Measurements from ENCODE around the gene PLEKHA6. TPM values are rescaled to one million over a fixed set of nuclear protein-coding genes. Genes with fewer than 3 reads are reported as not detected.

Gene PLEKHA6
- total RNA-seq, 2 donors from 2014 or later = 18.1 to 25.7 TPM

DNA sequence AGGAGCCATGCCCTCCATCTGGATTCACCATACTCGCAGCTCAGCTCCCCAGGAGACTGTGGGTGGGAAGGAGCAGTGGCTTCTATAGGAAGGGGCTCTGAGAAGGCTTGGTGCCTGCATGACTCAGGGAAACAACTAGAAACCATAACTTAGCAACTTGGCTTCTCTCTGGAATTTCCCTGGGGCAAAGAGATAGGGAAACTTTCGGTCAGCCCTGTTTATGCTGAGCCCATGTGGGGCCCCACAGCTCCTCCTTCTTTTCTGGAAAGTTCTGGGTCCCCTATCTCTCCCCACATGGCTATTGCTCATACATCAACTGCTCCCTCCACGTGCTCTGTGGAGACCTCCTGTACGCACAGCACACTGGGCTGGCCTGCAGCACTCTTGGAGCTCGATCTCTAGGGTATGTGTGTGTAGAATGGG is 39.3 kb downstream of the PLEKHA6 start:
- peaks cover 0 to 17% of the 10 kb centered on the region in 2 donors for H3K4me1 ChIP-seq
- no peak overlapping the region for H3K27ac ChIP-seq
- H3K4me3 ChIP-seq = no peak overlapping the region
- DNase-seq (ENCODE audit: low spot score) = no peak
- H3K9me3 ChIP-seq = no peaks in the 10 kb centered on the region
- no peaks in the 10 kb centered on the region for H3K27me3 ChIP-seq
- TF ChIP-seq, protein P1, sequence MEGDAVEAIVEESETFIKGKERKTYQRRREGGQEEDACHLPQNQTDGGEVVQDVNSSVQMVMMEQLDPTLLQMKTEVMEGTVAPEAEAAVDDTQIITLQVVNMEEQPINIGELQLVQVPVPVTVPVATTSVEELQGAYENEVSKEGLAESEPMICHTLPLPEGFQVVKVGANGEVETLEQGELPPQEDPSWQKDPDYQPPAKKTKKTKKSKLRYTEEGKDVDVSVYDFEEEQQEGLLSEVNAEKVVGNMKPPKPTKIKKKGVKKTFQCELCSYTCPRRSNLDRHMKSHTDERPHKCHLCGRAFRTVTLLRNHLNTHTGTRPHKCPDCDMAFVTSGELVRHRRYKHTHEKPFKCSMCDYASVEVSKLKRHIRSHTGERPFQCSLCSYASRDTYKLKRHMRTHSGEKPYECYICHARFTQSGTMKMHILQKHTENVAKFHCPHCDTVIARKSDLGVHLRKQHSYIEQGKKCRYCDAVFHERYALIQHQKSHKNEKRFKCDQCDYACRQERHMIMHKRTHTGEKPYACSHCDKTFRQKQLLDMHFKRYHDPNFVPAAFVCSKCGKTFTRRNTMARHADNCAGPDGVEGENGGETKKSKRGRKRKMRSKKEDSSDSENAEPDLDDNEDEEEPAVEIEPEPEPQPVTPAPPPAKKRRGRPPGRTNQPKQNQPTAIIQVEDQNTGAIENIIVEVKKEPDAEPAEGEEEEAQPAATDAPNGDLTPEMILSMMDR (IDR thresholded peaks at IDR 0.05) = no peak
- H3K36me3 ChIP-seq = no peaks in the 10 kb centered on the region

DNA sequence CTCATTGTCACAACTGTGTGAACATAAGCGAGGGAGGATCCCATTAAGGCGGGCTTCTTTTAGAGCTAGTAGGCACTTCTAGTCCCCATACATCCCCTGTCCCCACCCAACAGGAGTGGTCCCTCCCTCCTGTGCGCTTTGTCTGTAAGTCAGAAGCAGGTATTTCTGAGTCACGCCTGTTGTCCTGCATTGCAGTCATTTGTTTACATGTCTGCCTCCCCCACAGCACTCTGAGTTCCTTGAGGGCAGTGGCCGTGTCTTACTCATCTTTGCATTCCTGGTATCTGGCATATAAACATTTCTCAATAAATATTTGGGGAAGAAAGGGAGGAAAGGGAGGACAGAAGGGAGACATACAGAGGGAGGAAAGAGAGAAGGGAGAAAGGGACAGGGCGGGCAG is 40.3 kb downstream of the PLEKHA6 start:
- Histone ChIP-seq H3K4me1 (peaks cover 0 to 23% of the 10 kb centered on the region in 2 donors), H3K4me3 (no peak overlapping the region), H3K27ac (no peak overlapping the region), H3K9me3 (no peaks in the 10 kb centered on the region), H3K36me3 (no peaks in the 10 kb centered on the region), H3K27me3 (no peaks in the 10 kb centered on the region)
- TF ChIP-seq, protein P1 (IDR thresholded peaks at IDR 0.05) = no peak
- DNase-seq (ENCODE audit: low spot score) = no peak

DNA sequence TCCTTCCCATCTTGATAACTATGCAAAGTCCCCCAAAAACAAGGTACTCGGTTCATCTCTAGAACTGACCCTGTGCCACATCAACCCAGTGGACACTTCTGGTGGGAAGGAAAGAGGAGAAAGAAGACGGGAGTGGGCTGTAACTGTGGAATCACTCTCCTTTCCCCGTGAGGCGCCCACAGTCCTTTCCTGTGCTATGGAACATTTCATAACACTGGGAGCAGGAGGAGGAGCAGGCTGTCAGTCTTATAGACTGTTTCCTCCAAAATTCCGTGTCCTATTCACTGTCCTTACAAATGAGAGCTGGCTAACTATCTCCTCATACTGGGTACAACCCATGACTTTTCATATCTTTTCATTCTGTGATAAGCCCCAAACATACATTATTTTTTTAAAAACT is 40.7 kb downstream of the PLEKHA6 start:
- Histone ChIP-seq H3K27me3 (no peaks in the 10 kb centered on the region), H3K4me3 (no peak overlapping the region), H3K36me3 (no peaks in the 10 kb centered on the region), H3K9me3 (no peaks in the 10 kb centered on the region), H3K4me1 (peaks cover 0 to 27% of the 10 kb centered on the region in 2 donors), H3K27ac (no peak overlapping the region)
- no peak for DNase-seq (ENCODE audit: low spot score)
- TF ChIP-seq, protein P1 (IDR thresholded peaks at IDR 0.05) = no peak

DNA sequence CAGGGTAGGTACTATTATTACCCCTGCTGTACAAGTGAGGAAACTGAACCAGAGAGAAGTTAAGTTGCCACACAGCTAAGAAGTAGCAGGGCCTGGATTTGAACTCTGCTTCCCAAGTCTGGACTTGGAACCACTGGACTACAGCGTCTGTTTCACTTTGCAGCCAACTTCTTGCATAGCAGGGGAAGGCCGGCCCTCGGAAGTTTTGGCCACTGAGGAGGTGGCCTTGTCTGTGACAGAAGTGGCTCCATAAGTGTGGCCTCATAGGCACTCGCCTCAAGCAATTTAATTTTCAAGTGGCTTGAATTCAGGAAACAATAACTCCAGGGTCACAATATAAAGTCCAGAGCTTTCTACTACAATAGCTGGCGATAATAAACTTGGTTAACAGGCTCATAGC is 41.4 kb downstream of the PLEKHA6 start:
- Histone ChIP-seq H3K36me3 (no peaks in the 10 kb centered on the region), H3K4me3 (no peak overlapping the region), H3K4me1 (peaks cover 0 to 34% of the 10 kb centered on the region in 2 donors), H3K9me3 (no peaks in the 10 kb centered on the region), H3K27me3 (no peaks in the 10 kb centered on the region), H3K27ac (no peak overlapping the region)
- DNase-seq (ENCODE audit: low spot score) = no peak
- TF ChIP-seq, protein P1 (IDR thresholded peaks at IDR 0.05) = no peak

DNA sequence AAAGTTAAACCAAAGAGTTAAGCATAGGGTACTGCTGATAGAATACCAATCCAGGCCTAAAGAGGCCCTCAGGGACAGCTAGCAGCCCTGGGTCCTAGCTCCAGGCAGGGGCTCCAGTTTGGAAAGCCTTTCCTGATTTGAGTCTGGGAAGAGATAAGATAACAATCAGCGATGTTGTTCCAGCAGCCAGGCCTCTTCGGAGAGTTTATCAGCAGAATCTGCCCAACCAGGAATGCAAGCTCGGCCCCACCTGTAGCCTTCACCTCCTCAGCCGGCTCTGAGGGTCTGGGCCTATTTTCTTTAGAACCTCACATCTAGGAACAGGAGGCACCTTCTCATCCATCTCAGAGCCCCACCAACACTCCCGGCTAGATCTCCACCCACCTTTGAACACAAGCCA is 42.6 kb downstream of the PLEKHA6 start:
- Histone ChIP-seq H3K27me3 (no peaks in the 10 kb centered on the region), H3K36me3 (no peaks in the 10 kb centered on the region), H3K27ac (no peak overlapping the region), H3K4me1 (peaks cover 0 to 38% of the 10 kb centered on the region in 2 donors), H3K4me3 (no peak overlapping the region), H3K9me3 (no peaks in the 10 kb centered on the region)
- TF ChIP-seq, protein P1 (IDR thresholded peaks at IDR 0.05) = no peak
- no peak for DNase-seq (ENCODE audit: low spot score)

DNA sequence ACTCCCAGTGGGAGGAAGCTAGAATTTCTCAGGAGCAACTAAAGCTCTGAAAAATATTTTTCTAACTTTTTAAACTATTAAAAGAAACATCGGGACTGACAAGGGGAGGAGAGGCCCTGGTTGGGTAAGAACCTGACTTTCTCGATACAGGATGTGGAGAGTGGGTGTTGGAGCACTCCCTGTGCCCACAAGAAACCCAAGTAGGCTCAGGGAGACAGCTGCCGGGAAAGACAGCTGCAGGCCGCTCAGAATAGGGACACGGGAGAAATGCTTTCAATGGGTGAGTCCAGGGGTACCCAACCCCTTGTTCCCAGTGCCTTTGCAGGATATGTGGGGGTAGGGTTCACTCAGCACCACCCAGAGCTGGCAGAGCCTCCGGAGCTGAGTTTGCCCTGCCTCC is 43.6 kb downstream of the PLEKHA6 start:
- TF ChIP-seq, protein P1 (IDR thresholded peaks at IDR 0.05) = no peak
- DNase-seq (ENCODE audit: low spot score) = no peak
- H3K27ac ChIP-seq = no peak overlapping the region
- no peaks in the 10 kb centered on the region for H3K36me3 ChIP-seq
- H3K4me1 ChIP-seq = peaks cover 0 to 38% of the 10 kb centered on the region in 2 donors
- H3K9me3 ChIP-seq = no peaks in the 10 kb centered on the region
- H3K27me3 ChIP-seq = no peaks in the 10 kb centered on the region
- no peak overlapping the region for H3K4me3 ChIP-seq
